Skeletal muscle satellite cell (primary cell): ENCODE results near the gene RHBDF1.

Source experiments
- H3K27me3 ChIP-seq: 2 replicates; pipeline ENCODE4 v1.7.0; 2013; ENCODE audit warnings: low read length; ENCODE audit not compliant: control insufficient read depth, insufficient read depth
- H3K36me3 ChIP-seq: 2 replicates; pipeline ENCODE4 v1.7.0; 2013; ENCODE audit warnings: mild to moderate bottlenecking, control low read depth, low read length; ENCODE audit not compliant: insufficient read depth
- H3K4me1 ChIP-seq: 2 replicates; pipeline ENCODE4 v1.7.0; 2013; ENCODE audit warnings: low read length; ENCODE audit not compliant: control insufficient read depth, insufficient read depth
- H3K4me2 ChIP-seq: 2 replicates; pipeline ENCODE4 v1.7.0; 2013; ENCODE audit warnings: mild to moderate bottlenecking, low read length
- H3K4me3 ChIP-seq: 2 replicates; pipeline ENCODE4 v1.7.0; 2013; ENCODE audit warnings: low read length
- H3K9ac ChIP-seq: 2 replicates; pipeline ENCODE4 v1.7.0; 2013; ENCODE audit warnings: mild to moderate bottlenecking, low read depth, low read length, moderate library complexity
- H3K9me3 ChIP-seq: replicated peaks from 2 replicates; pipeline ENCODE4 v1.7.0; 2013; ENCODE audit warnings: mild to moderate bottlenecking, control low read depth, low read length

The RHBDF1 gene

DNA sequence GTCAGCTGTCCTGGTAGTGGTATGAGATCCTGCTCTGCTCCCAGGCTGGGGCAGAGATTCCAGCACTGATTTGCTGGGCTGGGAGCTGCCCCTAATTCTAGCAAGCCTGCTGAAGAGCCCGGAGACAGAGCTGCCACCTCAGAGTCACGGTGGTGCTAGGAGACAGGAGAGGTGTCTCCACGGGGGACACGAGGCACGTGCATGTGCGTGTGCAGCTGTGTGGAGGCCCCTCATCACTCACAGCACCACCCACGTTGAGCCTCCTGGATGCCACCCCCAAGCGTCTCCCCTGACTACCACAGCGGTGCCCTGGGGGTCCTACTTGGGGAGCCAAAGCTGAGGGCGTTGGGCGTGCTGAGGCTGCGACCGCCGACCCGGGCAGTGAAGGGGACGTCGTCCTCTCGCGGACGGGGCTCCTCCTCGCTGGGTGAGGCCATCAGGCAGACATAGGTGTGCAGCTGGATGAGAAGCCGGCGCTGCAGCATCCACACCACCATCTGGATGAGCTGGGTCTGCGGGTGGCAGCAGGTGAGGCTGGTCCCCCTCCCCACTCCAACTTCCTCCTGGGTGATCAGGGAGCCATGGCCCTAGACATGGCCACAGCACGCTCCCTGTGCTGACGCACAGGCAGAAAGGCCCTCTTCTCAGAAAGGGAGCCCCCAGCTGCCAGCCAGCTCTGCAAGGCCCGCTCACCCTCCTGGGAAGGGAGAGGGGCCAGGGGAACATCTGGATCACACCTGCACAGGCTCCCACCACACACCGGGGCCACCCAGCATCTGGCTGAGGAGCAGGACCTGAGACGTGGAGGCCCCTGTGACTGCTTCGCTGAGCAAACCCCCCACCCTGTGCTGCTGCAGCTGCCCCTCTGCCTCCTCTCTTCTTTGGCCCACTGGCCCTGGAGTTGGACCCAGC, 17.2 kb upstream of the RHBDF1 start:
- Histone ChIP-seq H3K4me3 (no peak overlapping the region), H3K36me3 (peaks cover 58% of the 10 kb centered on the region), H3K4me1 (peaks cover 24% of the 10 kb centered on the region), H3K9me3 (no peaks in the 10 kb centered on the region), H3K4me2 (no peak overlapping the region), H3K27me3 (no peaks in the 10 kb centered on the region), H3K9ac (no peak overlapping the region)

GRCh38 chr16:88613-89012, 16.2 kb upstream of the RHBDF1 start:
- Histone ChIP-seq H3K36me3 (peaks cover 58% of the 10 kb centered on the region), H3K4me2 (no peak overlapping the region), H3K27me3 (no peaks in the 10 kb centered on the region), H3K4me3 (no peak overlapping the region), H3K9ac (no peak overlapping the region), H3K9me3 (no peaks in the 10 kb centered on the region), H3K4me1 (peaks cover 27% of the 10 kb centered on the region)

- Histone ChIP-seq H3K9ac (no peak overlapping the region), H3K9me3 (no peaks in the 10 kb centered on the region), H3K4me1 (peaks cover 41% of the 10 kb centered on the region), H3K4me2 (no peak overlapping the region), H3K36me3 (peaks cover 57% of the 10 kb centered on the region), H3K4me3 (no peak overlapping the region), H3K27me3 (no peaks in the 10 kb centered on the region)
Measured at GRCh38 chr16:86483-86952, 14.1 kb upstream of the RHBDF1 start.

- H3K4me2 ChIP-seq = no peak overlapping the region
- H3K36me3 ChIP-seq = peaks cover 58% of the 10 kb centered on the region
- H3K4me1 ChIP-seq = peaks cover 45% of the 10 kb centered on the region
- peak overlapping the region; percentile 34 for H3K9ac ChIP-seq
- H3K9me3 ChIP-seq = no peaks in the 10 kb centered on the region
- no peaks in the 10 kb centered on the region for H3K27me3 ChIP-seq
- no peak overlapping the region for H3K4me3 ChIP-seq
Measured at GRCh38 chr16:85865-86264, 13.4 kb upstream of the RHBDF1 start.

DNA sequence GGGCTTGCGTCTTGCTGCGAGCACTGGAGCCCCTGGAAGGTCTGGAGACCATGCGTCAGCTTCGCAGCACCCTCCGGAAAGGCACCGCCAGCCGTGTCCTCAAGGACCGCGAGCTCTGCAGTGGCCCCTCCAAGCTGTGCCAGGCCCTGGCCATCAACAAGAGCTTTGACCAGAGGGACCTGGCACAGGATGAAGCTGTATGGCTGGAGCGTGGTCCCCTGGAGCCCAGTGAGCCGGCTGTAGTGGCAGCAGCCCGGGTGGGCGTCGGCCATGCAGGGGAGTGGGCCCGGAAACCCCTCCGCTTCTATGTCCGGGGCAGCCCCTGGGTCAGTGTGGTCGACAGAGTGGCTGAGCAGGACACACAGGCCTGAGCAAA, 13.0 kb upstream of the RHBDF1 start:
- Histone ChIP-seq H3K4me1 (peaks cover 48% of the 10 kb centered on the region), H3K9me3 (no peaks in the 10 kb centered on the region), H3K4me2 (peak overlapping the region; percentile 43), H3K27me3 (no peaks in the 10 kb centered on the region), H3K9ac (peak overlapping the region; percentile 34), H3K4me3 (no peak overlapping the region), H3K36me3 (peaks cover 60% of the 10 kb centered on the region)

- H3K36me3 ChIP-seq = peaks cover 59% of the 10 kb centered on the region
- H3K9ac ChIP-seq = peak overlapping the region; percentile 55
- peaks cover 53% of the 10 kb centered on the region for H3K4me1 ChIP-seq
- no peak overlapping the region for H3K4me3 ChIP-seq
- H3K9me3 ChIP-seq = no peaks in the 10 kb centered on the region
- H3K4me2 ChIP-seq = peak overlapping the region; percentile 67
- H3K27me3 ChIP-seq = no peaks in the 10 kb centered on the region
Measured at GRCh38 chr16:84718-85406, 12.4 kb upstream of the RHBDF1 start.

DNA sequence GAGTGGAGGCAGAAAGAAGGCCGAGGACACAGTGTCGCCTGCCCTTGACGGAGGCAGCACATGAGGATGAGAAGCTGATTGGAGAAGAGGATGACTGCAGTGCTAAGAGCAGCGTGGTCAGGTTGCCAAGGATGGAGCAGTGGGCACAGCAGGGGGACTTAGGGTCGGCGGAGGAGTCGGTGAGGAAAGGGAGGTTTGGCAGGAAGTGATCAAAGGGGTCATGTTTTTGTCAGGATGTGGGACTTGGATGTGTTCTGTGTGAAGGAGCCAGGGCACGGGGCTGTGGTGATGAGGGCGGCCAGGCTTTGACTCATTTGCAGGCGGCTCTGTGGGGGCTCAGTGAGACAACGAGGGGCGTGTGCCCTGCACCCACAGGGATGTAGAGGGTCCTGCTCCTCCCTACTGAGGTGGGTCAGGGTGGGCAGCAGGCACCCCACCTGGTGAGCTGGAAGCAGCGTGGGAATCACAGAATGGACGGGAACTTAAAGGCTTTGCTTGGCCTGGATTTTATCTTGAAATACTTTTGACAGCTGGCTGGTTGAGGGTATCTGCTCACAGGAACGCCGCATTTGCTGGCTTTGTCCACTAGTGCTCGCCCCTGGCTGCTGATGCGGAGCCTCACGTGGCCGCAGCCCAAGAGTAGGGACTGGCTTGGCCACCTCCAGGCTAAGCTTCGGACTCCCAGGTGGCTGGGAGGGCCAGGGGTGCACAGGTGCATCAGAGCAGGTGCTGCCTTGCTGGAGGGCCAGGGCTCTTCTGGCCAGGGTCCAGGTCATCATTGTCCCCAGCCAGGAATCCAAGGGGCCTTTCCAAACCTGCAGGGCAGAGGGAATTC, 11.6 kb upstream of the RHBDF1 start:
- peak overlapping the region; percentile 55 for H3K9ac ChIP-seq
- H3K4me1 ChIP-seq = peaks cover 61% of the 10 kb centered on the region
- peak overlapping the region; percentile 67 for H3K4me2 ChIP-seq
- H3K27me3 ChIP-seq = no peaks in the 10 kb centered on the region
- peaks cover 59% of the 10 kb centered on the region for H3K36me3 ChIP-seq
- no peak overlapping the region for H3K4me3 ChIP-seq
- no peaks in the 10 kb centered on the region for H3K9me3 ChIP-seq

- H3K27me3 ChIP-seq = no peaks in the 10 kb centered on the region
- H3K36me3 ChIP-seq = peaks cover 53% of the 10 kb centered on the region
- H3K9ac ChIP-seq = no peak overlapping the region
- H3K9me3 ChIP-seq = no peaks in the 10 kb centered on the region
- H3K4me3 ChIP-seq = no peak overlapping the region
- no peak overlapping the region for H3K4me2 ChIP-seq
- peaks cover 66% of the 10 kb centered on the region for H3K4me1 ChIP-seq
Measured at GRCh38 chr16:83060-83603, 10.7 kb upstream of the RHBDF1 start.

DNA sequence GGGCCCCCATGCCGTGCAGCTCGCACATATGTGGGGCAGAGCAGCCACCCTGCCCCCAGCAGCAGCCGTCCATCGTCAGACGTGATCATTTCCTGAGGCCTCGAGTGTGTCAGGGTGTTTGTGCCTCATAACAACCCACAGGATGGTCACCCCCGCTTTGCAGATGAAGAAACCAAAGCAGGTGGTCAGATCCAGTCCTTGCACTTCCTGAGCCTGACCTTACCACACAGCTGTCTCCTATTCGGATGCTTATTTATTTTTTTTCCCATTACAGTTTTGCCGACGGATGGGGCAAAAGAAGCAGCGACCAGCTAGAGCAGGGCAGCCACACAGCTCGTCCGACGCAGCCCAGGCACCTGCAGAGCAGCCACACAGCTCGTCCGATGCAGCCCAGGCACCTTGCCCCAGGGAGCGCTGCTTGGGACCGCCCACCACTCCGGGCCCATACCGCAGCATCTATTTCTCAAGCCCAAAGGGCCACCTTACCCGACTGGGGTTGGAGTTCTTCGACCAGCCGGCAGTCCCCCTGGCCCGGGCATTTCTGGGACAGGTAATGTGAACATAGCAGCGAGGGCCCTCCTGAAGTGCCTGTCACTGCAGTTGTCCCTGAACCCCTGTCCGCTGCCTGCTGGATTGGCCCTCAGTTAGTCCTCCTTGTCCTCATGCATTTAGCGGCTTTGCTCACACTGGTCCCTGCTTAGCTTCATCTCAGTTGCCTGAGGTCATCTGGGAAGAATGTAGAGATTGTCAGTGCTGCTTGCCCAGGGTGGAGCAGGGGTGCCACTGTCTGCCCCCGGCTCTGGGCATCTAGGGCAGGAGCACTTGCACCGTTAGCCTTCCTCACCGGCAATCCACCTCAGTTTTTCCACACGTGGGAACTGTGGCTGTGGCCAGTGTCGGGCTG, 7.0 kb upstream of the RHBDF1 start:
- peak overlapping the region; percentile 99 for H3K9ac ChIP-seq
- peak overlapping the region; percentile 99 for H3K4me2 ChIP-seq
- no peaks in the 10 kb centered on the region for H3K27me3 ChIP-seq
- peaks cover 78% of the 10 kb centered on the region for H3K4me1 ChIP-seq
- peaks cover 25% of the 10 kb centered on the region for H3K36me3 ChIP-seq
- no peaks in the 10 kb centered on the region for H3K9me3 ChIP-seq
- peak overlapping the region; percentile 95 for H3K4me3 ChIP-seq

- peak overlapping the region; percentile 95 for H3K4me3 ChIP-seq
- H3K9ac ChIP-seq = peak overlapping the region; percentile 99
- H3K4me1 ChIP-seq = peaks cover 78% of the 10 kb centered on the region
- peak overlapping the region; percentile 99 for H3K4me2 ChIP-seq
- no peaks in the 10 kb centered on the region for H3K9me3 ChIP-seq
- H3K36me3 ChIP-seq = peaks cover 25% of the 10 kb centered on the region
- H3K27me3 ChIP-seq = no peaks in the 10 kb centered on the region
Measured at GRCh38 chr16:78444-79150, 6.2 kb upstream of the RHBDF1 start.
